Stimulated activated naive CD8-positive, alpha-beta T cell treated with anti-CD3 and anti-CD28 coated beads, Interleukin-15, Interleukin-2, amounts not matched to agents 100 ng/mL and 50 ng/mL, for 24 hours (primary cell): ENCODE results near the gene KLKB1.
"Not testable (repeated sequence)": the region's sequence is repeated elsewhere in the genome, so short reads cannot be mapped to it uniquely, and the experiment has no call there.

Experiments
- H3K27ac Mint-ChIP-seq: one replicate; pipeline ENCODE4 v1.8.0; 2021; ENCODE audit warnings: mild to moderate bottlenecking, mixed read lengths
- H3K27me3 Mint-ChIP-seq: one replicate; pipeline ENCODE4 v1.8.0; 2021; ENCODE audit warnings: mixed read lengths
- H3K36me3 Mint-ChIP-seq: one replicate; pipeline ENCODE4 v1.8.0; 2021; ENCODE audit warnings: low read depth, mixed read lengths
- H3K4me1 Mint-ChIP-seq: one replicate; pipeline ENCODE4 v1.8.0; 2021; ENCODE audit warnings: low read depth, mixed read lengths
- H3K4me3 Mint-ChIP-seq: one replicate; pipeline ENCODE4 v1.8.0; 2021; ENCODE audit warnings: mild to moderate bottlenecking, mixed read lengths
- H3K9me3 Mint-ChIP-seq: one replicate; pipeline ENCODE4 v1.8.0; 2021; ENCODE audit warnings: mixed read lengths

KLKB1 gene

DNA sequence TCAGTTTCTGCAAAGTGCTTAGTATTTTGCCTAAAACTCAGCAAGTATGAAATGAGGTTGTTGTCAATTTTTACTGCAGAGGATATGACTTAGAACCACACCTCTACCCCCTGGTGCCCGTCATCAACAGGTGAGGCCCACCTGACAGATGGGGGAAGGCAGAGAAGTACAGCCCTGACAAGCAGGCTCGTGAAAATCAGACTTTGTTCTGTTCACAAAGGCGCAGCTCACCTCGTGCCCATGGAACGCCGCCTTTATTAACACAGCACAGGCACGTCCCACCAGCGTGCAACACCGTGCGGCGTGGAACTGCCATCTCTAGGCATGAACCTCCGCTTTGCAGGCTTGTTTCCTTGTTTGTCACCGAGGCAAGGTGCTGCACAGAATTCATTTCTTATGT lies 22.6 kb upstream of the KLKB1 start:
- Mint-ChIP-seq H3K27me3 (no peaks in the 10 kb centered on the region), H3K36me3 (peaks cover 13% of the 10 kb centered on the region), H3K4me1 (peaks cover 10% of the 10 kb centered on the region), H3K27ac (no peak overlapping the region), H3K4me3 (no peak overlapping the region), H3K9me3 (peaks cover 3% of the 10 kb centered on the region)

DNA sequence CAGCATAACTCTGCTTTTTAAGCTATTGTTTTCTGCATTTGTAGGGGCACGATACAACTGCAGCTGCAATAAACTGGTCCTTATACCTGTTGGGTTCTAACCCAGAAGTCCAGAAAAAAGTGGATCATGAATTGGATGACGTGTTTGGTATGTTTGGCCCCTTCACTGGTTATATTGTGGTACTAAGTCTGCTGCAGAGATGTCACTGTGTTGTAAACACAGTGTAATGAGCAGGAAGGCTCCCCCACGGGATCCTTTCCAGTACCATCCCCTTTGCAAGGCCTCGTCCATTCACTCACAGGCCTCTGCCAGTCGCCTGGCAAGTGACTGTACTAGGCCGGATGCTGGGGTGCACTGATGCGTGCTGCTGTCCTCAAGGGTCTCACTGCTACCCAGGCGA lies 22.2 kb upstream of the KLKB1 start:
- H3K27me3 Mint-ChIP-seq = no peaks in the 10 kb centered on the region
- H3K9me3 Mint-ChIP-seq = peaks cover 4% of the 10 kb centered on the region
- H3K36me3 Mint-ChIP-seq = peaks cover 16% of the 10 kb centered on the region
- no peak overlapping the region for H3K27ac Mint-ChIP-seq
- peaks cover 10% of the 10 kb centered on the region for H3K4me1 Mint-ChIP-seq
- no peak overlapping the region for H3K4me3 Mint-ChIP-seq

DNA sequence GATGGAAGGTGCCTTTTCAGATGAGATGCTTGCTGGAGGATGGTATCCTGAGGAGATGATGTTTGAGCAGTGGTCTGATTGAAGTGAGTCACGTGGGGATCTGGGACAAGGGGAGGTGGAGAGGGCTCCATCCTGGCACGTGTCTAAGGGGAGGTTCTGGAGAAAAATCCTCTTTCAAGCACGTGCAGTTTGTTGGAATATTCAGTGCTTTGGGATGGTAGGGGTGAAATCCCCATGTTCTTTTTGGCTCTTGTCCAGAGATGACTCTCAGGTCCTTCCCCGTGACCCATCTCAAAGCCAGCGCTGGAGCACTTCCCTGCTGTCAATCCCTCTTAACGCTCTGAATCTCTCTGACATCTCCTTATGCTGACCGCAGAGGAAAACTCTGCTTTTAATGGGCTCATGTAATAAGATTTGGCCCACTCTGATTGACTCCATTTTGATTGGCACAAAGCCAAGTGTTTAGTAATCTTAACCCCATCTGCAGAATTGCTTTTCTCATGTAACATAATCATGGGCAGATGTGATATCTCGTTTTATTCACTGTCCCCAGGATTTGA lies 10.8 kb upstream of the KLKB1 start:
- Mint-ChIP-seq H3K4me3 (no peak overlapping the region), H3K36me3 (peaks cover 7% of the 10 kb centered on the region), H3K27me3 (no peaks in the 10 kb centered on the region), H3K9me3 (no peaks in the 10 kb centered on the region), H3K27ac (no peak overlapping the region), H3K4me1 (no peaks in the 10 kb centered on the region)

DNA sequence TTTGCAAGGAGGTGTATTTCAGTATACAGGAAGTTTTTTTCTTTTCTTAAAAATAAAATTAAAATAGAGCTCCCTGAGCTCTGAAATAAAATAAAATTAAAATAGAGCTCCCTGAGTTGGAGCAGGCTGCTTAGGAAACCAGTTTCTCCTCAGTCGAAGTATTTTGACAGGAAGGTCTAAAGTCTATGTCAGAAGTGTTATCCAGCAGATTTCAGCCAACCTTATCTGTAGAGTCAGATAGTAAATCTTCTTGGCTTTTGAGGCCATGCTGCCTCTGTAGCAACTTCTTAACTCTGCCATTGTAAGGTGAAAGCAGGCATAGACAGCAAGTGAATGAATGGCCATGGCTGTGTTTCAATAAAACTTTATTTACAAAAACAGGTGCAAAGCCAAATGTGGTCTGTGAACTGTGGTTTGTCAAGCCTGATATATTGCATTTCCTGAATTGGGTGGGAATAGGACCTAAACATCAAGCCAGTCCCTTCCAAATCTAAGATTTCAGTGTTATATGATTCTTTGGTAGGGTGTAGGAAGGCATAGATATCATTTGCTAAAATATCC lies 9.5 kb upstream of the KLKB1 start:
- Mint-ChIP-seq H3K9me3 (no peaks in the 10 kb centered on the region), H3K27ac (no peak overlapping the region), H3K4me3 (no peak overlapping the region), H3K4me1 (no peaks in the 10 kb centered on the region), H3K36me3 (no peaks in the 10 kb centered on the region), H3K27me3 (no peaks in the 10 kb centered on the region)

- Mint-ChIP-seq H3K36me3 (peaks cover 8% of the 10 kb centered on the region), H3K27ac (no peak overlapping the region)
These were observed 5.7 kb upstream of the KLKB1 start for GRCh38 chr4:186221624-186222023.

DNA sequence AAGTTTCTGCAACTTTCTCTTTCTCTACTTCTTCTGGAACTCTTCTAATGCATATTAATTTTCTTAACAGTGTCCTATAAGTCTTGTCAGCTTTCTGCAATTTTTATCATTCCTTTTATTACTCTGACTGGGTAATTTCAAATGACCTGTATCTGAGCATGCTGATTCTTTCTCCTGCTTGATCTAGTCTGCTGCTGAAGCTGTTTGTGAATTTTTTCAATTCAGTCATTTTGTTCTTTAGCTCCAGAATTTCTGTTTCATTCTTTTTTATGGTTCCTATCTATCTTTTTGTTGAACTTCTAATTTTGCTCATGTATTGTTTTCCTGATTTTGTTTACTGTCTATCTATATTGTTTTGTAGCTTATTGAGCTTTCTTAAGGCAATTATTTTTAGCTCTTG lies 1.5 kb upstream of the KLKB1 start:
- H3K36me3 Mint-ChIP-seq = peaks cover 8% of the 10 kb centered on the region
- H3K9me3 Mint-ChIP-seq = peaks cover 3% of the 10 kb centered on the region
- no peak overlapping the region for H3K27ac Mint-ChIP-seq
- no peaks in the 10 kb centered on the region for H3K4me1 Mint-ChIP-seq
- no peaks in the 10 kb centered on the region for H3K27me3 Mint-ChIP-seq
- no peak overlapping the region for H3K4me3 Mint-ChIP-seq

More at GRCh38 chr4:186221624-186222023, 5.7 kb upstream of the KLKB1 start:
- H3K9me3 Mint-ChIP-seq = peaks cover 3% of the 10 kb centered on the region
- no peaks in the 10 kb centered on the region for H3K4me1 Mint-ChIP-seq
- H3K27me3 Mint-ChIP-seq = no peaks in the 10 kb centered on the region
- no peak overlapping the region for H3K4me3 Mint-ChIP-seq

GRCh38 chr4:186226521-186227189 lies 652 bp upstream of the KLKB1 start:
- Mint-ChIP-seq H3K4me1 (no peaks in the 10 kb centered on the region), H3K9me3 (peaks cover 3% of the 10 kb centered on the region), H3K27me3 (no peaks in the 10 kb centered on the region), H3K36me3 (peaks cover 8% of the 10 kb centered on the region), H3K27ac (no peak overlapping the region), H3K4me3 (no peak overlapping the region)

GRCh38 chr4:186227744-186228513 lies 622 bp downstream of the KLKB1 start:
- H3K4me3 Mint-ChIP-seq = no peak overlapping the region
- no peaks in the 10 kb centered on the region for H3K4me1 Mint-ChIP-seq
- H3K9me3 Mint-ChIP-seq = peaks cover 3% of the 10 kb centered on the region
- H3K27me3 Mint-ChIP-seq = no peaks in the 10 kb centered on the region
- H3K36me3 Mint-ChIP-seq = peaks cover 14% of the 10 kb centered on the region
- no peak overlapping the region for H3K27ac Mint-ChIP-seq

DNA sequence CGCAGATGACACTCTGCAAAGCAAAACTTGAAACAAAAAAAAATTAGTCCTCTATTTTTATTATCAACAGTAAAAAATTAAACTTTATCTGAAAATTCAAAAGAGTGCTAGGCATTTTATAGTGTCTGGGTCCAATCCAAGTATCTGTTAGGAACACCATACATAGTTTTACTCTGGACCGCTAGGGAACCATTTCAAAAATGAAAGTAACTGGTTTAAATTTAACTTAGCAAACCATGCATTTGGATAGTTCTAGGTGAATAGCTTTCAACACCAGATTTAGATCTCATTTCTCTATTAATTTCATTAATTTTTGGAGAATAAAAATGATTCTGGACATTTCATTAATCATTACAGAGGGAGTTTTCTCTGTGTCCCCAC lies 1.2 kb downstream of the KLKB1 start:
- Mint-ChIP-seq H3K27me3 (no peaks in the 10 kb centered on the region), H3K4me1 (no peaks in the 10 kb centered on the region), H3K4me3 (no peak overlapping the region), H3K27ac (no peak overlapping the region), H3K36me3 (peaks cover 14% of the 10 kb centered on the region), H3K9me3 (peaks cover 3% of the 10 kb centered on the region)

DNA sequence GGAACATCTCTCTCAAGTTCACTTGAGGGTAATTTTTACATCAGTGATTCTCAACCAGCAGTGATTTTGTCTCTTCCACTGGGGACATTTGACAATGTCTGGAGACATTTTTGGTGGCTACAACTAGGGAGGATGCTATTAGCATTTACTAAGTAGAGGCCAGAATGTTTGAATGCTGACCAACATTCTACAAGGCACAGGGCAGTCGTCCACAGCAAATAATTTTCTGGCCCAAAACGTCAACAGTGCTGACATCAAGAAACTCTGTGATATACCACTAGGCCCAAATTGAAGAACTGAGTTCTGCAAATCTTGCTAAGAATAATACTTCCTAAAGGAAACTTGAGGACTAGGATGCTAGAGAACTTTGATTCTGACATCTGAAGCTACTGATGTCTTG lies 7.1 kb downstream of the KLKB1 start:
- Mint-ChIP-seq H3K27me3 (no peaks in the 10 kb centered on the region), H3K36me3 (peaks cover 8% of the 10 kb centered on the region), H3K27ac (no peak overlapping the region), H3K4me3 (no peak overlapping the region), H3K9me3 (no peaks in the 10 kb centered on the region), H3K4me1 (no peaks in the 10 kb centered on the region)

DNA sequence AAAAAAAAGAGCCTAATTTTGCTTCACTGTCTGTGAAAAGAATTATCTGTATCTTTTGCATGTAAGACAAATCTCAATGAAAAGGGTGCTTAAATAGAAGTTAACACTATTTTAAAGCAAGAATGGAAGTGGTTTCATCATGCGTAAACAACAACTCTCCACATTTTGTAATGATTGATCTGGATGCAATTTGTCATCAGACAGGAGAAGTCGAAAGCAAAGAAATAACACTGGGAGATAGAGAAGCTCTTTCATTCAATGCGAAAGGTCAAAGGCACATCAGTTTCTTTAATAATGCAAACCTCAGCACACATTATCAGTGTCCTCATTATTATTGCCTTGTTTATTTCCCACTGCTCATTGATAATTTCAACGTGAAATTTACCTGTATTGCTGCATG lies 8.8 kb downstream of the KLKB1 start:
- Mint-ChIP-seq H3K9me3 (no peaks in the 10 kb centered on the region), H3K27me3 (no peaks in the 10 kb centered on the region), H3K27ac (no peak overlapping the region), H3K4me1 (no peaks in the 10 kb centered on the region), H3K36me3 (peaks cover 8% of the 10 kb centered on the region), H3K4me3 (no peak overlapping the region)

DNA sequence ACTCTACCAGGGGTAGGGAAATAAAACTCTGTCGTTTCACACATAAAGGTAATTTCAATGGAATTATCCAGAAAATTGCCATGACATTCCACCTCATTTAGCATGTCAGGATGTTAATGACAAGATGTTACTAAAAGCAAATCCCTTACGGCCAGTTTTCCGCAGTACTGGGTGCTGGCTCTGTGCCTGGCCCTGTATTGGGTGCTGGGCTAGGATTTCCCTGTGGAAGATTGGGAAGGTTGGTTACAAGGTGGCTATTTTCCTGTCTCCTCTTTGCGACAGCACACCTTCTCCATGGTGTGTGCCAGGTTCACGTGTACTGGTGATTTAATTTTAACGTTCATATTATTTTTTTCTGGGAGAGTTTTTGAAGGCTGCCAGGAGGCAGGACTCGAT lies 13.1 kb downstream of the KLKB1 start:
- Mint-ChIP-seq H3K36me3 (peaks cover 3% of the 10 kb centered on the region), H3K9me3 (no peaks in the 10 kb centered on the region), H3K27ac (no peak overlapping the region), H3K4me3 (no peak overlapping the region), H3K27me3 (no peaks in the 10 kb centered on the region), H3K4me1 (no peaks in the 10 kb centered on the region)

DNA sequence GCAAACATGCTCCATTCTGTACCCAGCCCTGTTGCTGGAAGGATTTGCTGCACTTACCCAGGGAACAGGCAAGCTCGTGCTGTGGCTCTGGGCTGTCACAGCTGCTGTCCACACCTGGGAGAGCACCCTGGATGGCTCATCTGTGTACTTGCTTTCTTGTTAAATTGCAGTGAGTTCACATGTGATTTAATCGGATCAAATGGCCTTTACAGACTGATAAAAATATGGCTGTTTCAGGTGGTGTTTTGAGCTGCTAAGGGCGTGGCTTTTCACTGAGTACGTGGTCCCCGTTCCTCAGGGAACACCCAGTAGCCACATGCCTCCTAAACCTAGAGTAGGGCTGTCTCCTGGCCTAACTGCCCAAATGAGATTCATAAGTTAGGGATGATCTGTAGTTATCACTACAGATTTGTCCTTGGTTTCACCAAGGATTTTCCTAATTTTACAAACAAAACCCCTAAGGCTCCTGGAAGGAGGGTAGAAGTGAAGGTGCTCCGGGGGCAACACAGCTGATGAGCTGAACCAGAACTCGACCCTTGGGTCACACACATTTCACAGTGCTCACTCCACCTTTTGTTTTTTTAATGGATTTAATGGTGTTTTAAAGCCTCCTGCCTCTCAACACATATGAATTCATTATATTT lies 13.7 kb downstream of the KLKB1 start:
- H3K27ac Mint-ChIP-seq = no peak overlapping the region
- H3K27me3 Mint-ChIP-seq = no peaks in the 10 kb centered on the region
- peaks cover 3% of the 10 kb centered on the region for H3K36me3 Mint-ChIP-seq
- no peaks in the 10 kb centered on the region for H3K4me1 Mint-ChIP-seq
- no peak overlapping the region for H3K4me3 Mint-ChIP-seq
- H3K9me3 Mint-ChIP-seq = peaks cover 3% of the 10 kb centered on the region

- Mint-ChIP-seq H3K4me3 (no peak overlapping the region), H3K36me3 (peaks cover 3% of the 10 kb centered on the region), H3K27ac (no peak overlapping the region), H3K27me3 (no peaks in the 10 kb centered on the region), H3K4me1 (no peaks in the 10 kb centered on the region), H3K9me3 (peaks cover 7% of the 10 kb centered on the region)
These were observed 14.3 kb downstream of the KLKB1 start for GRCh38 chr4:186241616-186242015.

DNA sequence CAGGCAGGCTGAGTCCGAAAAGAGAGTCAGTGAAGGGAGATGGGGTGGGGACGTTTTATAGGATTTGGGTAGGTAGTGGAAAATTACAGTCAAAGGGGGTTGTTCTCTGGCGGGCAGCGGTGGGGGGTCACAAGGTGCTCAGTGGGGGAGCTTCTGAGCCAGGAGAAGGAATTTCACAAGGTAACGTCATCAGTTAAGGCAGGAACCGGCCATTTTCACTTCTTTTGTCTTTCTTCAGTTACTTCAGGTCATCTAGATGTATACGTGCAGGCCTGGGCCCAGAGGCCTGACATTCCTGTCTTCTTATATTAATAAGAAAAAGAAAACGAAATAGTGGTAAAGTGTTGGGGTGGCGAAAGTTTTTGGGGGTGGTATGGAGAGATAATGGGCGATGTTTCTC lies 14.7 kb downstream of the KLKB1 start:
- not testable (repeated sequence) for H3K9me3 Mint-ChIP-seq, H3K4me3 Mint-ChIP-seq, H3K27me3 Mint-ChIP-seq, H3K36me3 Mint-ChIP-seq, H3K27ac Mint-ChIP-seq, H3K4me1 Mint-ChIP-seq
